GM21528 (cell line): ENCODE measurements around the gene FMNL2.

Experiments
- ATAC-seq: cut with Tn5 transposase; IDR thresholded peaks from one replicate; pipeline ENCODE4 v1.9.1; 2021; ENCODE audit warnings: mild to moderate bottlenecking, moderate library complexity; ENCODE audit not compliant: unreplicated experiment, low FRiP score

The FMNL2 gene

DNA sequence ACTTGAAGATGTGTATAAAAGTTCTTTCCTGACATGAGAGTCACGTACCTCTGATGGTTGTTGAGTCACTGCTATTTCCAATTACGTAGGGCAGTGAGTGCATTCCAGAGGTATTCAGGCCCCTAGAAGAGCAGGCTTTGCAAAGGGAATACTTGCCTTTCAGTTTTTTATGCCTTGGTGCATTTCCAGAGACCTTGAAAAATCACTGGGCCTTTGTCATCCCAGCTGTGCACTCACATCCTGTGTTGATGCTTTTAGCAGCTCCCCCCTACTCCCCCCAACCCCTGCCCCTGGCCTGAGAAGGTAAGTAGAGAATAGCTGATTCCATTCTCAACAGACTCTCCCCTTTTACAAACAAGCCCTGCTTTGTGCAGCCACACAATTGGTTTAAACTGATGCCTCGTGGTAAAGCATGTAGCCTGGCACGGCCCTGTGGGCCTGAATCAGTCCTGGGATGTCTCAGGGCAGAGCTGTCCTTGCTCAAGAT lies 208.1 kb downstream of the FMNL2 start:
- ATAC-seq: no peak

- ATAC-seq: no peak
Measured at GRCh38 chr2:152543717-152544116, 208.7 kb downstream of the FMNL2 start.

DNA sequence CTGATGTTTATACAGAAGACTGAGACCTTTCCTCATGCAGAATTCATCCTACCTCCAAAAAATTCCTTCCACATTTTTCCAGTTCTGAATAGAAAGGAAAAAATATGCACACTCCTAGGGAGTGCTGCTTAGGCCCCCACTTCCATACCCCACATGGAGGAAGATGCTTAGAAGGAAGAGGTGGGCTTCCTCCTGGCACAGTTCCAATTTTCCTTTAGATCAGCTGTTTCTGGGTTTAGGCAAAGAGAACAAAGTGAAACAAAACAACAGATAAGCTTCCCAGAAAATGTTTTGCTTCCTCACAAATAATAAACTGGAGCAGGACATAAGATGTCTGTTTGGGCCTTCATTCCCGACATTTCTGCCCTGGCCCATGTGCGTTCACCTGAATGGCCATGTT lies 209.7 kb downstream of the FMNL2 start:
- no peak for ATAC-seq

GRCh38 chr2:152546230-152546837 lies 211.4 kb downstream of the FMNL2 start:
- no peak for ATAC-seq

DNA sequence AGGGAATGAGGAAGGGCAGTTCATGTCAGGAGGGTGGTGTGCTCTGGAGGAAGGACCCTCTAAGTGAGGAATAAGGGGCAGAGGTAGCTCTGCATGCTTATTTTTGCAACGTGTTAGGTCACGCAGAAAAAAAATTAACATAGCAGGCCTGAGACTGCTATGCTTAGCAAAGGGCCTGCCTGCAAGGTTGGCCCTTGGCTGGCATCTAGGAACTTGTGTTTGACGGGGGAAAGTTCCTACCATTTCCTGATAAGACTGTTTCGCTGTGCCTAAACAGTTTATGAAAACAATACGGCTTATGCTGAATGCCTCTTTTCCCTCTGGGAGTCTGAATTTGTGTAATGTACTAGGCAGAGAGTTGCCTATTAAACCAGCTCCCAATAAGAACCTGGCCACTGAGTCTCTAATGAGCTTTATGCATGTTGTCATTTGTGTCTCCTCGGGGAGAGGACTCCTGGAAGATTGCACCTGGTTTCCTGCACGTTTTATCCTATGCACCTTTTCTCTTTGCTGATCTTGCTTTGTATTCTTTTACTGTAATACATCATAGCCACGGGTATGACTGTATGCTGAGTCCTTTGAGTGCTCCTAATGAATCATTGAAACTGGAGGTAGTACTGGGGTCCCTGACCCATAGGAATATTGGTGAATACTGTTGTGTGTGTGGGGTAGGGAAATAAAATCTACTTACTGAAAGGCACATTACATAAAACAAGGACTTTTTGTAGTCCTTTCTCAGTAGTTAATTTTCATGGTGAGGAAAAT lies 213.3 kb downstream of the FMNL2 start:
- ATAC-seq: no peak

DNA sequence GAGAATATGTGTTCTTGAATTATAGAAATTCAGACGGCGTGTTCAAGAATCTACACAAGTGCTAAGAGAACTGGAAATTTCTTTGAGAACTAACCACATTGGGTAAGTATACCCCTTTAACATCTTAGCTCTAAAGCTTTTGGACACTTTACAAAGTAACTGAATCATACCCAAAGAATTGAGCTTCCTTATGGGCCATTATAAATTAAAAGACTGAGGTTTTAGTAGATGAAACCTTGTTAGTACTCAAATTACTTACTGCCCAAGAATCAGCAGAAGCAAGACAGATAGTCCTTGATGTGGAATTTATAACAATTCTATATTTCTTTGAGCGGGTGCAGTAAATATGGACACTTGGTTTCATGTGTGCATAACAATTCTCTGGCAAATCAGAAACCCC lies 214.0 kb downstream of the FMNL2 start:
- no peak for ATAC-seq

- ATAC-seq: no peak
Measured at GRCh38 chr2:152549423-152549822, 214.4 kb downstream of the FMNL2 start.

DNA sequence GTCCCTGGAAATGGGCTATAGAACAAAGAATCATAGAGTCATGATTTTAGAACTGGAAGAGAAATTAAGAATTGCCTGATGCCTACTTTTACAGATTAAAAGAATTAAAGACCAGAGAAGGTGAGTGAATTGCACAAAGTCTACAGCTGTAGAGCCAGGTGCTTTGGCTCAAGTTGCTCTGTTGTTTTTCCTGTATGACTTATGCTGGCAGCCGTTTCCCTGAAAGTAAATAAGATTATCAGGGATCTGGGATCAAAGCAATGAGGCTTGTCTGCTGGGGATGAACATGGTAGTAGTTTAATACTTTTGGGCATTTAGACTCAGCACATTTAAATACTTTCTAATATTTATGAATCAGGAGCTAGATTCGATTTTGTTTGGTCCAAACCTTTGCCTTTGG lies 215.4 kb downstream of the FMNL2 start:
- no peak for ATAC-seq

- no peak for ATAC-seq
Measured at GRCh38 chr2:152552888-152553287, 217.9 kb downstream of the FMNL2 start.

GRCh38 chr2:152553518-152553917 lies 218.5 kb downstream of the FMNL2 start:
- ATAC-seq: no peak

DNA sequence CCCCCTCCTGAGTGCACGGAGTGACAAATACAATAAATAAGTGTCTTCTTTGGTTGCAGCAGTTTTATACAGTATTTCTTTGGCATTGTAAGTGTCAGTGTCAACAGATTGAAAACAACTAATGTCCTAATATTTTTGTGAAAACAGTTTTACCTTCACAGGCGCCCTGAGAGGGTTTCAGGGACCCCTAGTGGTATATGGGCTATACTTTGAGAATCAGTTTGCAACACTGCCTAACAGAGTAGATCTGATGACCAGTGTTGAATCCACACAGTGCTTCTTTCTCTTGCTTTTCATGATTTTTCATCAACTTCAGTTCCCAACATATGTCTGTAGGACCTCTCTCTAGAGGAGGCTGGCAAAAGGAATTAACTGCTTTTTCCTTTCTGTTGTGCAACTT lies 220.1 kb downstream of the FMNL2 start:
- no peak for ATAC-seq

DNA sequence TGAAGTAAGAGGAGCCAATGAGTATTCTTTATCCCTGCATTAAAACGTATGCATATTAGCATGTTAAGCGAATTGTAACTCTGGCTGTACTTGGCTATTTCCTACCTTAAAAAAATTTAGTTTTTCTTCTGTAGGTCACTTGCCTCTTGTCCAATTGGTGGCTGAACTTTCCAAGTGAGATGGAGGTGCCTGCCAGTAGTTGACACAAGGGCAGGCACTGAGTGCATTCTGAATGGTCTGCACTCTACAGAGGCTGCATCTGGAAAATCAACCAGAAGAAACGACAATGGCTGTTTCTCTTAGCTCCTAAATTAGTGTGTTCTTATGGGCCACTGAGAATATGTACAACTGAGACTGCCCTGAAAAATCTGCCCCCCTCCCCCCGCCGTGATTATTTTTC lies 221.5 kb downstream of the FMNL2 start:
- ATAC-seq: no peak

GRCh38 chr2:152557273-152557888 lies 222.4 kb downstream of the FMNL2 start:
- ATAC-seq: no peak

DNA sequence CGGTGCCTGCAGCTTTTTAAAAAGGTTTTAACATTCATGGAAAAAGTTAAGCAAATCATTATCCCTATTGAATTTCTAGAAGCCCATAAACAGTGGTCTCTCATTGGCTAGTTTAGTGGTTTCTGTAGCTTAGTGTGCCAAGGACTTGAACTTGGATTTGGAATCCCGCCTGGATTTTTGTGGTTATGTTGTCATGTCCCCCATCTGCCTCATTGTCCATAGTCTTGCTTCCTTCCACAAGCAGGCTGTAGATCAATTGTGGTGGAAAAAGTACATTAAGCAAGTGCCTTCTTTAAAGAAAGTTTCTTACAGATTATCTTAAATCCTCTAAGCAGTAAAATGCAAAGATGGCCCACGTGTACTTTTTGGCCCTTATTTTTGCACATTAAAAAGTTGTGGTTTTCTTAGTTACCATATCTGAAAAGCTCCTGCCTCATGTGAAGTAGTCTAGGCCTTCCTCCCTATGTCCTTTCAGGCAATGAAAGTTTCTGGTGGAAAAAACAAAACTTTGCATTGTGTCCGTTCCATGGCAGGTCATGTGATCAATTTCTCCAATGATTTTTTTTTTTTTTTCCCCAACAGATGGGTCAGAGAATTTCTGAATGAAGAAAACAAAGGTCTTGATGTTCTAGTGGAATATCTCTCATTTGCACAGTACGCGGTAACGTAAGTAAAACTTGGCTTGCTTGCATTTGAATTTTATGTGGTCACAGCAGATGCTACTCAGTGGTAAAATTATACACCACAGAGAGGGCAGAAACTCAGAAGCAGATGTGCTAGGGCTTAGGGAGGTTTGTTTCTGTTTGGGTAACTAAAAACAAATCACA lies 223.4 kb downstream of the FMNL2 start:
- ATAC-seq: no peak

GRCh38 chr2:152559008-152559407 lies 224.0 kb downstream of the FMNL2 start:
- ATAC-seq: no peak

DNA sequence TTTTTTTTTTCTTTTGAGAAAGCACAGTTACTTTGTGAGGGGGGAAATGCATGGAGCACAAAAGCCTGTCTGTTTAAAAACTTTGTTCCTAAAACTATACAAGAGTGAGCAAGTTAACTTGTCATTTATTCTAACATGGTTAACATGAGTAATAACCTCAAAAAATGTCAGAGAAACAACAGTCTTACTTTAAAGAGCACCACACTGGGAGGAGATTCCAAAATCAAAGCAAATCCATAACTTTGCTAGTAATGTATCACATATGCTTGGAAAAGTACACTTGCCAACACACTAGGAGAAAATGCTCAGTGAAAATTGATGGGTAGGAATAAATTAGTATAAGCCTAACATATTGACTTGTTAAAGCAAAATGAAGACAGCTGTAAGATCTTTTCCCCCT lies 225.2 kb downstream of the FMNL2 start:
- no peak for ATAC-seq

DNA sequence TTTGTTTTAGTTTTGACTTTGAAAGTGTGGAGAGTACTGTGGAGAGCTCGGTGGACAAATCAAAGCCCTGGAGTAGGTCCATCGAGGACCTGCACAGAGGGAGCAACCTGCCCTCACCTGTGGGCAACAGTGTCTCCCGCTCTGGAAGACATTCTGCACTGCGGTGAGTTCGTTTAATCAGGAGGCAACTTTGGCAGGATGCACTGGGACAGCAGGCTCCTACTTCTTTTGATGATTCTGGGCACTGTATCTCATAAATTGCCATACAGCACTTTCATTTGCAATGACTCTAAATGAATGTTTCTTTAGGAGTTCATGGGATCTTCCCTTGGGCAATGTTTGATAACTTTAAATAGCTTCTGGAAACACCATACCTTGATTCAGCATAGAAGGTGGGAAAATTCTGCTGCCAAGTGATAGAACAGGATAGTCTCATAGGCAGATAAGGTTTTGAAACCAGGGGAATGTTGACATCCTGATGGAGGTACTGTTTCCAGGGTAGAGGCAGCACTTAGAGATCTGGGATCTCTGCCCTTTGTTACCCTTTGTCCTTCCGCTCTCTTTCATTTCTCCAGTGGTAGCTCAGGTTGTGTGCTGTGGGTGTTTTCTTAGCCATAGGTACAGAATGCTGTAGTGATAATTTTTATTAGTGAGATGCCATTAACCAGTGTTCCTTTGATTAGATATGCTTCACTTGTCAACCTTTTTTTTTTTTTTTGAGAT lies 226.1 kb downstream of the FMNL2 start:
- ATAC-seq: no peak

DNA sequence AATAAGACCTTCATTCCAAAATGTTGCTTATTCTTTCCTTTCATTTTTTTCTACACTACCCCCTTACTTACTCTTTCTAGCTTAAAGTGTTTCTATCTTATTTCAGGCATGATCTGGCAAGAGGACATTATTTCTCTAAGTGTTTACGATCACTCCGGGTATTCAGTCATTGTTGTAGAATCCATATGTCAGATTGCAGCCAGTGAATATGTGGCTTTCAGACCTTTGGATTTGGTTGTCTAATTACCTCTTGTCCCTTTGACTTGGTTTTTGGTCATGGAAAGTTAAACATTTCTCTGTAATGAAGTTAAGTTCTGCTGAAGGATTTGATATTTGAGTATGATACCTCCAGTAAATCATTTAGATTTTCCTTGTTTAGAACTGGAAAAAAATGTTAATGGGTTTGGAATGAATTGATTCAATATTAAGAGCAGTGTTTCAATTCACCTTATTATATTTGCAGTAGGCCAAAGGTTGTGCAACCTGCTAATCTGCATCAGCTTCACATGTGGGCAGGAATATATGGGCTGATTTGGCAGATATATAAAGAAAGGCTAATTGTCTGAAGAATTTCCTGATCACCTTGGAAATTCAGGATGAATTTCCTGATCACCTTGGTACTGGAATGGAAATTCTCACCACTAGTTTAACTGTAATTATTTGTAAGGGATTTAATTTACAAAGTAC lies 227.4 kb downstream of the FMNL2 start:
- ATAC-seq: no peak

DNA sequence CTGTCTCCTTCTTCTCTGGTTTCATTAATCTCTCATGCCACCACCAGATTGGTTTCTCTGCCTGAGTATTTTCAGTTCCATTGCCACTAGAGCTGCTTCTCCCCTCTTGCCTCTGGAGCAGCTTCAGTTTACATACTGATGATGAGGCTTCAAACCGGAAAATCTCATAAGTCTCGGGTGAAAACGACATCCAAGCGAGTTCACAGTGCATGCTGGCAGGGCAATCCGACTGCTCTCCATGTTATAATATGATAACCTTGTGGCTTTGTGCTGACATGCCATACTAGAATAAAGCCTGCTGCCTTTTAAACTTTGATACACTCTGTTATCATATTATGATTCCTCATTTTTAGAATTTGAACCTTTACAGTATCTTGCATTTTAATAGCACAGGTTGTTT lies 228.8 kb downstream of the FMNL2 start:
- ATAC-seq: no peak
